Activated CD4-positive, alpha-beta T cell treated with anti-CD3 and anti-CD28 coated beads, Interleukin-10, Interleukin-2, amounts not matched to agents 100 ng/mL and 50 ng/mL, durations not matched to agents 16 hours and 8 hours (primary cell): ENCODE results near the gene PLCXD3.

Experiments
- DNase-seq: peaks from one replicate; pipeline ENCODE4 v3.0.0-alpha.2; 2020

Gene PLCXD3

DNA sequence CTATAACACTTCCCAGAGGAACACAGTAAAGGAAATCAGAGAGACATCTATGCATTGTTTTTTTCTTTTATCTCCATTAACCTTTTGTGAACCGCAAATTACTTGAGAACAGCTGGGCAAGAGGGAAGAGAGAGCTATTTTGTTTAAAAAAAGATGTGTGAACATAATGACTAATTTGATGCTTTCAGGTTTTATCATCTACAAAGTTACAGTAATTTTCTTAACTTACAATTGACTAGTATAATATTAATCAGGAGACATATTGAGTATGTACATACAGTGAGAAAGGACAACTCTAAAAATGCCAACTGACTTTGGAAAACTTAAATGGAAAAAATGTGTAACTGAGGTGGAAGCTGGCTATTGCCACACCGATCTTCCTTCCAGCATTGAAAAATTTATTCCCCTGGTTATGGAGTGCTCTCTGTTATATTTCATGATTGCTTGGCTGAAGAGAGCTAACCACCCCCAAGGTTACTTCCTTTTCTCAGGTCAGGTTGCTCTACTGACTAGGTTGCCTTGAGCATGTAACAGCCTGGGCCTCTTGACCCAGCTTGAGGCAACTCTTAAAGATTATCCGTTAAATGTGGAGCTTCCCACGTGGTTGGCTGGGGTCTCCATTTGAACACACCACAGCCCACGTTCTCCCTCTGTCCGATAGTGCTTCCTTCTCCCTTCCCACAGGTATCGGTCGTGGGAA lies 234.4 kb downstream of the PLCXD3 start:
- no peak for DNase-seq

DNA sequence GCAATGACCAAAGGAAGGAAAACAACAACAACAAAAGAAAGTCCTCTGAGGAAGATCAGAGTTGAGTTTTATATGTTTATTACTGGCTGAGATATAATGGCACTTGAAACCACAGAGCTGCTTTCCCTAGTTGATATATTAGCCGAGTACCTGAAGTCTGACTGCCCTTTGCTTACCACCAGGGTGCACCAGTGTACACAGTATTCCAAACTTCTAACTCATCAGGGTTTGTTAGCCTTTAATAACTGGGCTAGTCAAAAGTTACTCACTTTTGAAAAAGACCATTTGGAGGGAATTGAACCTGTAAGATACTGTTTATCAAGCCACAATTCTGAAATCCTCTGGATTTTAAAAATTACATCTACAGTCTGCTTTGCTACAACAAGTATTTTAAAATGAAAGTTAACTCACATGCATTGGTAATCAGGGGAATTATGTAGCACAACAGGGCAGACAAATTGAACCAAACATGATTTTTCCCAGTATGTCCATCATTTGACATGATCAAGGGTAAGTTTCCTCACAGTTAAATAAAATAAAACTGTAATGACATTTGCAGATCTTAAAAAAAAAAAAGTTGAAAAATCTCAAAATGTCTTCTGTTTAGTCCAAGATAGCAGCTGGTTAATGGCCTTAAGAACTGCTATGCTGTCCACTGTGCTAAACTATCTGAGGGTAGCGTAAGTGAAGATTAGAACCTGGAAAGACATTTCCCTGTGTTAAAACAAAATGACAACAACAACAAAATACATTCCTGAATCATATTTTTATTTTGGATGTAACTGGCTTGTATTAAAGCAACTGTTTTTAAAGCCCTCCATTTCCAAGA lies 239.8 kb downstream of the PLCXD3 start:
- DNase-seq: peak; percentile 28

DNA sequence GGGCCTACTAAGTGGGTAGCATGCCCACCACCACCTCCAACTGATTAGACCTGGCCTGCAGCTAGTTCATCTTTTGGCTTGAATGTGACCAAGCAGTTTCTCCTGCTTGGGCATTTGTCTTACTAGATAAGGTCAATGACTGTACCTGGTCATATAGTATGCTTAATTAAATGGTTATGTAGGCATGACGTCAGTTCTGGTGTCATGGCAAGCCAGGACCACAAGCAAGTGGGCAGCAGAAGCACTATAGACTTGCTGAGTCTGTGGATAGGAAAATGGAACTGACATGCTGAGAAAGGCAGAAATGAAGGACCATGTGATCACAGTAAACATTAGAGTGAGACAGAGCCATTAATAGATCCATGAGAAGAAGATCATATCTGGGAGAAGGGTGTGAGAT lies 241.5 kb downstream of the PLCXD3 start:
- DNase-seq: no peak

DNA sequence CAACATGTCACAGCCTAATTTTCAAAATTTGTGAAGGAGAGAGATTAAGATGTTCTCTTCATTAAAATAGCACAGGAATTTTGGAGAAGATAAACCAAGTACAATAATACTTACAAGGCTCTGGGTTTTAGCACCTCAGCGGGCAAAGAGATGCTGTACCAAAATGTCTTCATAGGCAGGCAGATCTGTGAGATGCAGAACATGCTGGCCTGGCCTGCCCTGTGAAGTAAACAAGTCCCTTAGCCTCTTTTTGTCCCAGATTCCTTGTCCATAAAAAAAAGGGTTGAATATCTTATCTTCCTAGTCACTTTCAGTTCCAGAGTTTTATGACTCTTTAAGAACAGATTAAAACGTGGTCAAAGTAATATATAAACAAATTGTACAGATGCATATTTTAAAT lies 244.0 kb downstream of the PLCXD3 start:
- DNase-seq: no peak

DNA sequence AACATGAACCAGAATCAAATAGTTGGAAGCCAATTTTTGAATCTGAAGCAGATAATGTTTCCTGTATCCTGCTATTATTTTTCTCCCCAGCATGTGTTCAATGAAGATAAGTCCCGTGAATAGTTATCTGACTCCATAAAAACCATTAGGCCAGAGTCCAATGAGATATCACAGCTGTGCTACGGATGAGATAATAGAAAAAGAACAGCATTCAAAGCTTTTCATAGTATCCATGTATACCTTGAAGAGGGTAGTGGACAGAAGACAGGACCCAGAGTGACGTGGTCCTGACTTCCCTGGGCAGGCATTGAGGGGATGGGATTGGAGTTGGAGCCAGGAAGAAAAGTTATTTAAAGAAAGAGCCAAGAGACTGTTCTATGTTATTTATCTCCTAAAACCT lies 246.4 kb downstream of the PLCXD3 start:
- DNase-seq: no peak

DNA sequence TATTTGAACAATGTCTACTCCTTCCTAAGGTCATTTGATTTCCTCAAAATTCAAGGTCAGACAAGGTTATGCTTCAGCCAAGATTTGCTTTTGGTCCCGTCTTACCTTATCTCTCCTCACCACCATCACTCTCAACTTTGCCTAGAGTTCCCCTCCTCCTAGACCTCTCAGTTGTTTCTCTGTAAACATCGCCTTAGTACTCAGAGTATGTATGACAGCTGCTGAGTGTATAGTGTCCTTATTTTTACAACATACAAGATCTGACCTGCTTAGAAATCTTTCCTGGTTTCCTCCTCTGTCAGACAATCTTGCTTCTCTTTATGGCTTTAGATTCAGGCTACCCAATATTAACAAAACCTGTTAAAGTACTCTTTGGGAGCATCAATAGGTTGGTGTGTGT lies 247.1 kb downstream of the PLCXD3 start:
- no peak for DNase-seq
